NCI-H2081 treated with DMSO at 0.1 percent for 48 hours (cell line): ENCODE data around the gene DNAH12.
"Not testable (repeated sequence)": the region's sequence is repeated elsewhere in the genome, so short reads cannot be mapped to it uniquely, and the experiment has no call there.

Experiments
- DNase-seq: peaks from one replicate; lab custom pipeline; 2025; lab: John Stamatoyannopoulos, UW

DNAH12 gene

GRCh38 chr3:57303520-57303919 lies 240.6 kb downstream of the DNAH12 start:
- DNase-seq = not testable (repeated sequence)

GRCh38 chr3:57298041-57298440 lies 246.1 kb downstream of the DNAH12 start:
- no peak for DNase-seq

GRCh38 chr3:57292897-57293526 lies 251.1 kb downstream of the DNAH12 start:
- no peak for DNase-seq

- DNase-seq = no peak
These were observed 251.8 kb downstream of the DNAH12 start, which contains the start of gene ASB14 for GRCh38 chr3:57292159-57292896. Gene ASB14 (minus strand): TSS chr3:57292685. CDS start chr3:57292033, 652 bp downstream.

- DNase-seq = no peak
These were observed 255.7 kb downstream of the DNAH12 start for GRCh38 chr3:57288403-57288802.

- no peak for DNase-seq
These were observed 256.9 kb downstream of the DNAH12 start for GRCh38 chr3:57287205-57287604.

- no peak for DNase-seq
These were observed 260.8 kb downstream of the DNAH12 start for GRCh38 chr3:57283334-57283733.

GRCh38 chr3:57281715-57282114 lies 262.4 kb downstream of the DNAH12 start:
- no peak for DNase-seq

- no peak for DNase-seq
These were observed 264.5 kb downstream of the DNAH12 start for GRCh38 chr3:57279685-57280084.

- no peak for DNase-seq
These were observed 265.9 kb downstream of the DNAH12 start for GRCh38 chr3:57278237-57278636.

GRCh38 chr3:57275393-57275792 lies 268.8 kb downstream of the DNAH12 start:
- no peak for DNase-seq

- no peak for DNase-seq
These were observed 269.3 kb downstream of the DNAH12 start for GRCh38 chr3:57274845-57275244.

GRCh38 chr3:57268416-57268815 lies 275.7 kb downstream of the DNAH12 start:
- no peak for DNase-seq

GRCh38 chr3:57261929-57262328 lies 282.2 kb downstream of the DNAH12 start:
- DNase-seq = no peak

- DNase-seq = no peak
These were observed 283.0 kb downstream of the DNAH12 start for GRCh38 chr3:57261119-57261518.

- DNase-seq = no peak
These were observed 286.5 kb downstream of the DNAH12 start for GRCh38 chr3:57257678-57258077.

- no peak for DNase-seq
These were observed 287.3 kb downstream of the DNAH12 start for GRCh38 chr3:57256844-57257243.

- DNase-seq = no peak
These were observed 291.7 kb downstream of the DNAH12 start for GRCh38 chr3:57252404-57252803.

GRCh38 chr3:57244946-57245345 lies 299.2 kb downstream of the DNAH12 start:
- no peak for DNase-seq
